PFSK-1 (cell line): ENCODE measurements around the gene ORC4.

Source experiments
- FOXP2 ChIP-seq: optimal IDR thresholded peaks from 2 replicates; pipeline ENCODE3; 2011; ENCODE audit warnings: borderline replicate concordance, control low read depth, inconsistent platforms; ENCODE audit not compliant: insufficient read depth; ENCODE audit errors: extremely low read length, extremely low read depth
- POLR2AphosphoS5 ChIP-seq: IDR thresholded peaks from 2 replicates; pipeline ENCODE4 v1.6.1; 2012; ENCODE audit warnings: low read depth, mild to moderate bottlenecking, control low read depth, low read length, moderate library complexity
- SIN3A ChIP-seq: IDR thresholded peaks from 2 replicates; pipeline ENCODE4 v1.6.1; 2012; ENCODE audit warnings: mild to moderate bottlenecking, low read length, moderate library complexity, borderline replicate concordance; ENCODE audit not compliant: insufficient read depth
- TAF1 ChIP-seq: IDR thresholded peaks from 2 replicates; pipeline ENCODE4 v1.6.1; 2012; ENCODE audit warnings: low read length, control low read depth, borderline replicate concordance; ENCODE audit not compliant: insufficient read depth
- TF ChIP-seq, protein P1 (sequence below), 2 experiments: IDR thresholded peaks; 2 replicates each; pipeline versions ENCODE4 v1.6.1 to v1.8.0; 2011 to 2012; ENCODE audit warnings: low read depth in 2 of 2, low read length in 2 of 2, control low read depth in 1 of 2, inconsistent platforms in 1 of 2, mild to moderate bottlenecking in 1 of 2, moderate library complexity in 1 of 2; ENCODE audit not compliant: insufficient read depth in 1 of 2

Gene ORC4

DNA sequence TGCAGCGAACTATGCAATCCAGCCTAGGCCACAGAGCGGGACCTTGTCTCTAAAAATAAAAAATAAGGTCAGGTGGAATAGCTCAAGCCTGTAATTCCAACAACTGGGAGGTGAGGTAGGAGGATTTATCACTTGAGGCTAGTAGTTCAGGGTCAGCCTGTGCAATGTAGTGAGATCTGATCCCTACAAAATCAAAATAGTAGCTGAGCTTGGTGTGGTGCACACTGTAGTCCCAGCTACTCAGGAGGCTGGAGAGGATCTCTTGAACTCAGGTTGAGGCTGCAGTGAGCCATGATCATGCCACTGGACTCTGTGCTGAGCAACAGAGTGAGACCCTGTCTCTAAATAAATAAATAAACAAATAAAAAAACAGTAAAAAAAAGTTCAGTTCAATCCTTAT, 6.0 kb upstream of the ORC4 start:
- TF ChIP-seq TAF1 (no peak), FOXP2 (no peak), SIN3A (no peak), POLR2AphosphoS5 (no peak)
- TF ChIP-seq, protein P1, sequence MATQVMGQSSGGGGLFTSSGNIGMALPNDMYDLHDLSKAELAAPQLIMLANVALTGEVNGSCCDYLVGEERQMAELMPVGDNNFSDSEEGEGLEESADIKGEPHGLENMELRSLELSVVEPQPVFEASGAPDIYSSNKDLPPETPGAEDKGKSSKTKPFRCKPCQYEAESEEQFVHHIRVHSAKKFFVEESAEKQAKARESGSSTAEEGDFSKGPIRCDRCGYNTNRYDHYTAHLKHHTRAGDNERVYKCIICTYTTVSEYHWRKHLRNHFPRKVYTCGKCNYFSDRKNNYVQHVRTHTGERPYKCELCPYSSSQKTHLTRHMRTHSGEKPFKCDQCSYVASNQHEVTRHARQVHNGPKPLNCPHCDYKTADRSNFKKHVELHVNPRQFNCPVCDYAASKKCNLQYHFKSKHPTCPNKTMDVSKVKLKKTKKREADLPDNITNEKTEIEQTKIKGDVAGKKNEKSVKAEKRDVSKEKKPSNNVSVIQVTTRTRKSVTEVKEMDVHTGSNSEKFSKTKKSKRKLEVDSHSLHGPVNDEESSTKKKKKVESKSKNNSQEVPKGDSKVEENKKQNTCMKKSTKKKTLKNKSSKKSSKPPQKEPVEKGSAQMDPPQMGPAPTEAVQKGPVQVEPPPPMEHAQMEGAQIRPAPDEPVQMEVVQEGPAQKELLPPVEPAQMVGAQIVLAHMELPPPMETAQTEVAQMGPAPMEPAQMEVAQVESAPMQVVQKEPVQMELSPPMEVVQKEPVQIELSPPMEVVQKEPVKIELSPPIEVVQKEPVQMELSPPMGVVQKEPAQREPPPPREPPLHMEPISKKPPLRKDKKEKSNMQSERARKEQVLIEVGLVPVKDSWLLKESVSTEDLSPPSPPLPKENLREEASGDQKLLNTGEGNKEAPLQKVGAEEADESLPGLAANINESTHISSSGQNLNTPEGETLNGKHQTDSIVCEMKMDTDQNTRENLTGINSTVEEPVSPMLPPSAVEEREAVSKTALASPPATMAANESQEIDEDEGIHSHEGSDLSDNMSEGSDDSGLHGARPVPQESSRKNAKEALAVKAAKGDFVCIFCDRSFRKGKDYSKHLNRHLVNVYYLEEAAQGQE (IDR thresholded peaks at IDR 0.05; ENCODE audit: insufficient read depth in 1 of 2, low read depth in 2 of 2, low read length in 2 of 2): no peak

DNA sequence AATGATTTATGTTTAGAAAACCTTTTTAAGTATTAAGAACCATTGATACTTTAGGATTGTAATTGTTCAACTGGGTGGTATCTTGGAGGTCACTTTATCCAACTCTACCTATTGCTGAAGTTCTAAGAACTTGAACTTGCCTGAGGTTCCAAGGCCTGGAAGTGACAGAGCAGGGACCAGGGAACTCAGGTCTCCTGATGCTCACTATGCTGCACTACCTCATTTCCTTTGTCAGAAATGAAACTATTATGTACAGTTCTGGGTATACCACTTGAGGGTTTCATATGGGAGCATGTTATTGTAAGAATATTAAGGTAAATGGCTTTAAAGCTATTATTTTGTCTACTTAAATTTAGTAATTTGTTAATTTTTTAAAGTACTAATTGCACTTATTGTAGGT, 3.3 kb upstream of the ORC4 start:
- no peak for TF ChIP-seq TAF1
- TF ChIP-seq POLR2AphosphoS5: no peak
- TF ChIP-seq, protein P1 (IDR thresholded peaks at IDR 0.05; ENCODE audit: insufficient read depth in 1 of 2, low read depth in 2 of 2, low read length in 2 of 2): no peak
- no peak for TF ChIP-seq FOXP2
- no peak for TF ChIP-seq SIN3A

DNA sequence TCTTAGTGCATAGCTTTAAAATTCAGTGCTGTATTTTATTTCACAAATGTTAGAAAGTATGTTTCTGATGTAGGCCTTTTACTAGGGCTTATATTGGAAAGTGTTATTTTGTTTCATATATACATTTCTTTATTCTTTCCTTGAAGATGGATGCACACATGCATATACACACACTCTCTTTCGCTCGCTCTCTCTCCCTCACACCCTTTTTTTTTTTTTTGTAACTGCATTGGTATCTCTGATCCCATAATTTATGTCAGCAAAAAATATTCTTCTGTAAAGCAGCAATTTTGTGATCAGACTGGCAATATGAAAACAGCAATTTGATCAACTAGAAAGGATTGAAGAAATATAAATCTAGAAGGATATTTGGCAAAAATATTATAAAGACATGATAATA, 2.3 kb upstream of the ORC4 start:
- TF ChIP-seq TAF1: no peak
- no peak for TF ChIP-seq FOXP2
- no peak for TF ChIP-seq POLR2AphosphoS5
- TF ChIP-seq, protein P1 (IDR thresholded peaks at IDR 0.05; ENCODE audit: insufficient read depth in 1 of 2, low read depth in 2 of 2, low read length in 2 of 2): no peak
- no peak for TF ChIP-seq SIN3A

DNA sequence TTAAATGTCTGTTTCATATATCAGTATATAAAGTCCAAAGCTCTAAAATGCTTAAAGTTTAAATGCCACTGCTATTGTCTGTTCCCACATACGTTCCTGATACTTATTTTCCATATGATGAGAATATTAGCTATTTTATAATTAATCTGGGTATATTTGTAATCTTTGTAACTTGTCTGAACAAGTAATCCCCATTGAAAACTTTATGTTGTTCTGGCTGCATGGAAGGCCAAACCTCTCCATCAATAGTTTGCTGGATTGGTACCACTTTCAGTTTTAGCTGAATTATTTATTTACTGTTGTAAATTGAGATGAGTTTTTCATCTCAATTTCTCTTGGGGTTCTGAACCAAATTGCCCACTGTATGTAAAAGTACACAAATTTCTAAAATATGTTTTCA, 1.8 kb upstream of the ORC4 start:
- TF ChIP-seq SIN3A: no peak
- TF ChIP-seq FOXP2: no peak
- TF ChIP-seq TAF1: no peak
- TF ChIP-seq, protein P1 (IDR thresholded peaks at IDR 0.05; ENCODE audit: insufficient read depth in 1 of 2, low read depth in 2 of 2, low read length in 2 of 2): no peak
- TF ChIP-seq POLR2AphosphoS5: no peak

GRCh38 chr2:148021886-148022285, 1.3 kb upstream of the ORC4 start:
- no peak for TF ChIP-seq POLR2AphosphoS5
- TF ChIP-seq, protein P1 (IDR thresholded peaks at IDR 0.05; ENCODE audit: insufficient read depth in 1 of 2, low read depth in 2 of 2, low read length in 2 of 2): no peak
- no peak for TF ChIP-seq TAF1
- no peak for TF ChIP-seq SIN3A
- TF ChIP-seq FOXP2: no peak
